ENCODE data around the gene FRZB.

FRZB gene

DNA sequence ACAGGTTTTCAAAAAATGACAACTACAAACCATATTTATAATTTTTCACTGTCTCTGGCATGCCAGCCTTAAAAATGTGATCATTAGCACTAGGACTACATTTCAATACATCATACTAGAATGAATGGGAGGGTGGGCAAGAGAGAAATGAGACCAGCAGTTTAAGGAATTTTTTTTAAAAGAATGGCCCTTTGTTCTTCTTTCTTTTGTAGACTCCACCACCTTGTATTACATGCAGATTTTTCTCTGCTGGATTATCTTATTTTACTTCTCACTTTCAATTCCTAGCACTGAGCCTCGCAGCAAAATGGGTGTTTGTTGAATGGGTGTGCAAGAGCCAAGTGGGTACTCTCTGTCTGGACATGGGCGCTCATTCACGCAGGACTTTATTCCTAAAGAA lies 39.9 kb downstream of the FRZB start:
- H3K36me3 ChIP-seq (ENCODE audit: insufficient read depth, low read length), result no peaks in the 10 kb centered on the region
- no peak overlapping the region for H3K9ac ChIP-seq (ENCODE audit: insufficient read length)

DNA sequence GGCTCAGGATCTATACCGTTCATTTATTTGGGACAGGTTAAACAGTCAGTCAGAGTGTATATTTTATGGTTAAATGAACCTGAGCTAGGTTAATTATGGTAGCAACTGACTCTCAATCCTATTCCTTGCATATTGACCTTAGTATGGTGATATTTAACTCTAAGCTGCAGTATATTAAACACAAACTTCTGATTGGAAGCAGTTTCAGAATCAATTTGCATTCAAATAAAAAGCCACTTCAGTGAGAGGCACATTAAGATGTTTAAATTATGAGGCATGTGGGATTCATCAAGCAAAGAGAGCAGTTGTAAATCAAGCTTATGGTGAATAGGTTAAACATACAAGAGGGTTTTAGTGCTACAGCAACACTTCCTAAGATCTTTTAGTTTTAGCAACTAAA lies 40.4 kb downstream of the FRZB start:
- no peak overlapping the region for H3K9ac ChIP-seq (ENCODE audit: insufficient read length)
- H3K9me3 ChIP-seq (ENCODE audit: low read depth, low read length), result no peaks in the 10 kb centered on the region; the same call in 1 of the 2 replicates
- H3K4me3 ChIP-seq, result peak overlapping the region; percentile 68
- no peaks in the 10 kb centered on the region for H3K36me3 ChIP-seq (ENCODE audit: insufficient read depth, low read length)
- peak overlapping the region; percentile 44; the same call in 1 of the 2 replicates for H3K27ac ChIP-seq
- TF ChIP-seq POLR2AphosphoS5 (IDR thresholded peaks at IDR 0.05; ENCODE audit: borderline replicate concordance, low read depth, low read length) (no peak; the same call in 1 of the 2 replicates), EZH2 (IDR thresholded peaks at IDR 0.05) (no peak), FOXP2 (optimal IDR thresholded peaks at IDR 0.05; ENCODE audit: control extremely low read depth, extremely low read length, insufficient read depth) (no peak)
- DNase-seq (ENCODE audit: low read depth, low spot score), result peak; percentile 65

More for the DNA sequence above, 39.9 kb downstream of the FRZB start:
- H3K4me3 ChIP-seq, result peak overlapping the region; percentile 68
- no peak for TF ChIP-seq POLR2AphosphoS5 (IDR thresholded peaks at IDR 0.05; ENCODE audit: borderline replicate concordance, low read depth, low read length)
- TF ChIP-seq EZH2 (IDR thresholded peaks at IDR 0.05), result no peak
- TF ChIP-seq FOXP2 (optimal IDR thresholded peaks at IDR 0.05; ENCODE audit: control extremely low read depth, extremely low read length, insufficient read depth), result no peak
- DNase-seq (ENCODE audit: low read depth, low spot score), result no peak
- peak overlapping the region; percentile 44; the same call in 1 of the 2 replicates for H3K27ac ChIP-seq
- no peaks in the 10 kb centered on the region; the same call in 1 of the 2 replicates for H3K9me3 ChIP-seq (ENCODE audit: low read depth, low read length)

DNA sequence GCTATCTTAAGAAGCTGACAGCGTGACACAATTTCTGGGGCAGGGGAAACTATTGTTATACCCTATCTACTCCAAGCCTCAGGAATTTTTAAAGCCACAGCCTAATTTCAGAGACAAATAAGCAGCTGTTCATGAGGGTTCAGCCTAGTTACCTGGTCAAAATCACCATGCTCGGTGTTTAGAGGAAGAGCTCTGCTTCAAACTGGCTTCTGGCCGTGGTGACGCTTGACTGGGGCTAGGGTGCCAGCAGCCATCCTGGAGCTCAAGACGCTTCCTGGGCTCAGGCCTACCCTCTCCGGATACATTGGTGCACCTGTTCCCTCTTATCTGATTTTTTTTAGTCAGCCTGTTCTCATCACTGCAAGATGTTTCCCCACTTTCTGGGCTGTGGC lies 41.7 kb downstream of the FRZB start:
- no peak overlapping the region for H3K9ac ChIP-seq (ENCODE audit: insufficient read length)
- TF ChIP-seq FOXP2 (optimal IDR thresholded peaks at IDR 0.05; ENCODE audit: control extremely low read depth, extremely low read length, insufficient read depth), result no peak
- DNase-seq (ENCODE audit: low read depth, low spot score), result no peak

DNA sequence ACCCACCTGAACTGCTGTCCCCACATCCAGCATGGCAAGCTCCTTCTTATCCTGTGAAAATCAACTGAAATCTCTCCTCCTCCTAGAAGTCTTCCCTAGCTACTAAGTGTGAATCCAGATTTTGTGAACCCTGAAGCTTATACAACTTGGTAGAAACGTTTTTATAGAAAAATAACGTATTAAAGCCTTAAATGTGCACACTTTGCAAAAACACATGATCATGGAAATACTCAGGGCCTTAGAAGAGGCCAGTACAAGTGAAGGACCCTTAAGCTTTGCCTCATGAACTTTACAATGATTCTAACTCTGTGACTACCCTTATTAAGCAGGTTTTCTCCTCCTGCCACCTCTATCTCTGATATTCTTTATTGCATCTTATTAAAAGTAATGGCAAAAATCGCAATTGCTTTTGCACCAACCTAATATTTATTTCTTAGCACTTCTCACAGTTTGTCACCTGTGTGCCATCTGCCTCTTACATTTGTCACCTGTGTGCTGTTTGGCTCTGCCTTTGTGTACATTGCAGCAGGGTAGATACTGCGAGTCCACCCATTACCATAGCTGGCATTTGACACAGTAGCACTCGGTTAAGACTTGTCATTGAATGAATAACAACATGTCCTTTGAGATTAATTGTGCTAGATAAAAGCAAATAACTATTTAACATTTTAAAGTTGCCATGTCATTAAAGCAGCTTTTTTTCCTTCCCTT lies 42.2 kb downstream of the FRZB start:
- DNase-seq (ENCODE audit: low read depth, low spot score), result no peak
- H3K4me3 ChIP-seq, result no peak overlapping the region
- TF ChIP-seq FOXP2 (optimal IDR thresholded peaks at IDR 0.05; ENCODE audit: control extremely low read depth, extremely low read length, insufficient read depth) (no peak), POLR2AphosphoS5 (IDR thresholded peaks at IDR 0.05; ENCODE audit: borderline replicate concordance, low read depth, low read length) (no peak), EZH2 (IDR thresholded peaks at IDR 0.05) (no peak)

More for the DNA sequence above, 41.7 kb downstream of the FRZB start:
- H3K36me3 ChIP-seq (ENCODE audit: insufficient read depth, low read length), result no peaks in the 10 kb centered on the region
- no peak overlapping the region for H3K4me3 ChIP-seq
- H3K9me3 ChIP-seq (ENCODE audit: low read depth, low read length), result no peaks in the 10 kb centered on the region; the same call in 1 of the 2 replicates
- no peak overlapping the region for H3K27ac ChIP-seq

DNA sequence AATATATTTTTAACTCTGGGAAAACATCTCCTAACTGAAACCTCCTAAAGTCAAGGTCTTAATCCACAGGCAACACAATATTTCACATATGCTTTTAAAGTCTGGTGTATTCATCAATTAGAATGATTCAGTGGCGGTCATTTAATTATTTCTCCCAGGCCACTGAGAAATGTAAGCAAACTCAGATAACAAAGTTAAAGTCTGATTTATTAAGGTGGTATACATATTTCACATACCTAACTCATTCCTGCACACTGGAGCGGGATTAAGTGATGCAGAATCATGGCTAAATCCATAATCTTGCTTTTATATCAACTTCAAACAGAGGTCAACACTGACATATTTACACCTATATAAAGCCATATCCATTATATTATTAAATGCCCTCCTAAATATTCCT lies 43.7 kb downstream of the FRZB start:
- H3K9me3 ChIP-seq (ENCODE audit: low read depth, low read length), result no peaks in the 10 kb centered on the region
- TF ChIP-seq POLR2AphosphoS5 (IDR thresholded peaks at IDR 0.05; ENCODE audit: borderline replicate concordance, low read depth, low read length), result no peak
- H3K27ac ChIP-seq, result no peak overlapping the region
- DNase-seq (ENCODE audit: low read depth, low spot score), result no peak
- H3K36me3 ChIP-seq (ENCODE audit: insufficient read depth, low read length), result no peaks in the 10 kb centered on the region
- H3K9ac ChIP-seq (ENCODE audit: insufficient read length), result no peak overlapping the region
- no peak overlapping the region for H3K4me3 ChIP-seq

More for the DNA sequence above, 42.2 kb downstream of the FRZB start:
- no peaks in the 10 kb centered on the region; the same call in 1 of the 2 replicates for H3K9me3 ChIP-seq (ENCODE audit: low read depth, low read length)
- no peaks in the 10 kb centered on the region for H3K36me3 ChIP-seq (ENCODE audit: insufficient read depth, low read length)
- no peak overlapping the region for H3K9ac ChIP-seq (ENCODE audit: insufficient read length)
- no peak overlapping the region for H3K27ac ChIP-seq

DNA sequence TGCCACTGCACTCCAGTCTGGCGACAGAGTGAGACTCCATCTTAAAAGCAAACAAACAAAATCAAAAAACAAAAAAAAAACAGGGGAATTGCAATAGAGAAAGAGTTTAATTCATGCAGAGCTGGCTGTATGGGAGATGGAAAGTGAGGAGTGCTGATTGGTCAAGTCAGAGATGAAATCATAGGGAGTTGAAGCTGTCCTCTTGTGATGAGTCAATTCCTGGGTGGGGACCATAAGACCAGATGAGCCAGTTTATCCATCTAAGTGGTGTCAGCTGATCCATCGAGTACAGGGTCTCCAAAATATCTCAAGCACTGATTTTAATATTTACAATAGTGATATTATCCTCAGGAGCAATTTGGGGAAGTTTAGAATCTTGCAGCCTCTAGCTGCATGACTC lies 45.3 kb downstream of the FRZB start:
- Histone ChIP-seq H3K9ac (ENCODE audit: insufficient read length) (no peak overlapping the region), H3K4me3 (no peak overlapping the region), H3K27ac (no peak overlapping the region), H3K36me3 (ENCODE audit: insufficient read depth, low read length) (no peaks in the 10 kb centered on the region), H3K9me3 (ENCODE audit: low read depth, low read length) (no peaks in the 10 kb centered on the region)
- no peak for DNase-seq (ENCODE audit: low read depth, low spot score)
- TF ChIP-seq EZH2 (IDR thresholded peaks at IDR 0.05) (no peak), FOXP2 (optimal IDR thresholded peaks at IDR 0.05; ENCODE audit: control extremely low read depth, extremely low read length, insufficient read depth) (no peak), POLR2AphosphoS5 (IDR thresholded peaks at IDR 0.05; ENCODE audit: borderline replicate concordance, low read depth, low read length) (no peak)

DNA sequence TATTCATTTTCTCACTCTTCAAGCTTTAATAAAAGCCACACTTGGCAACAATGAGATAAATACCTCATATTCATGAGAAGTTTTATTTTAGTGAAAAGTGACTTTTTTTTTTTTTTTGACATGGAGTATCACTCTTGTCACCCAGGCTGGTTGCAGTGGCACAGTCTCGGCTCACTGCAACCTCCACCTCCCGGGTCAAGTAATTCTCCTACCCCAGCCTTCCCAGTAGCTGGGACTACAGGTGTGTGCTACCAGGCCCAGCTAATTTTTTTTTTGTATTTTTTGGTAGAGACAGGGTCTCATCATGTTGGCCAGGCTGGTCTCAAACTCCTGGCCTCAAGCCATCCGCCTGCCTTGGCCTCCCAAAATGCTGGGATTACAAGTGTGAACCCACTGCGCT lies 47.0 kb downstream of the FRZB start:
- no peak for DNase-seq (ENCODE audit: low read depth, low spot score)
- no peak overlapping the region for H3K9ac ChIP-seq (ENCODE audit: insufficient read length)
- TF ChIP-seq FOXP2 (optimal IDR thresholded peaks at IDR 0.05; ENCODE audit: control extremely low read depth, extremely low read length, insufficient read depth) (no peak), EZH2 (IDR thresholded peaks at IDR 0.05) (no peak), POLR2AphosphoS5 (IDR thresholded peaks at IDR 0.05; ENCODE audit: borderline replicate concordance, low read depth, low read length) (no peak)

DNA sequence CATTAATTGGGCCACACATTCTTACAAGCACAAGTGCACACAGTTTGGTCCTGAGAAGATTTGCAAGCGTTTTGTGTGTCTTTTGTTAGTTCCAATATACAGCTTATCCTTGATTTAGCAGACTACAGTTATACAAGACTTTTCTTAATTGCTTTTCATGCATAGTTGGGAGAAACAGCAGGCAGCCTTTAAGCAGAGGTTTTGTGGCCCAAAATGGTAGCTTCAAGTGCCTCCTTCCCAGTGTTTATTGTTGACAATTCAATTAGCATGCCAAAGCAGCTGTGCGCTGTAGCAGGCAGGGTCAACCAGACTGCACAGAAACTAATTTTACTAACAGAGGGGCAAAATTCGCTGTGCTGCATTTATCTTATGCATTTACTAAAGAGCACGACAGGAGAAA lies 47.5 kb downstream of the FRZB start:
- peak; percentile 57 for DNase-seq (ENCODE audit: low read depth, low spot score)
- TF ChIP-seq POLR2AphosphoS5 (IDR thresholded peaks at IDR 0.05; ENCODE audit: borderline replicate concordance, low read depth, low read length), result no peak; the same call in 1 of the 2 replicates
- TF ChIP-seq FOXP2 (optimal IDR thresholded peaks at IDR 0.05; ENCODE audit: control extremely low read depth, extremely low read length, insufficient read depth), result peak; percentile 100
- TF ChIP-seq EZH2 (IDR thresholded peaks at IDR 0.05), result no peak
- Histone ChIP-seq H3K9ac (ENCODE audit: insufficient read length) (no peak overlapping the region), H3K9me3 (ENCODE audit: low read depth, low read length) (no peaks in the 10 kb centered on the region), H3K4me3 (peak overlapping the region; percentile 53), H3K27ac (peak overlapping the region; percentile 15; the same call in 1 of the 2 replicates), H3K36me3 (ENCODE audit: insufficient read depth, low read length) (no peaks in the 10 kb centered on the region)

More for the DNA sequence above, 47.0 kb downstream of the FRZB start:
- Histone ChIP-seq H3K9me3 (ENCODE audit: low read depth, low read length) (no peaks in the 10 kb centered on the region), H3K27ac (peak overlapping the region; percentile 15; the same call in 1 of the 2 replicates), H3K36me3 (ENCODE audit: insufficient read depth, low read length) (no peaks in the 10 kb centered on the region), H3K4me3 (peak overlapping the region; percentile 53)

All from SK-N-MC (cell line).